Adipocyte (in vitro differentiated cells): ENCODE data around the gene GRIA1.

Source experiments
- DNase-seq: peaks from one replicate; pipeline ENCODE4 v3.0.0-alpha.2; 2015; ENCODE audit warnings: low read depth
- H3K27me3 ChIP-seq: replicated peaks from 2 replicates; pipeline ENCODE4 v1.7.0; 2013; ENCODE audit warnings: mild to moderate bottlenecking, low read length, moderate library complexity; ENCODE audit not compliant: control insufficient read depth, insufficient read depth
- H3K36me3 ChIP-seq: 2 replicates; pipeline ENCODE4 v1.7.0; 2013; ENCODE audit warnings: low read length, mild to moderate bottlenecking, moderate library complexity; ENCODE audit not compliant: control insufficient read depth, insufficient read depth, severe bottlenecking
- H3K4me1 ChIP-seq: 2 replicates; pipeline ENCODE4 v1.7.0; 2013; ENCODE audit warnings: mild to moderate bottlenecking, low read length, moderate library complexity; ENCODE audit not compliant: control insufficient read depth, insufficient read depth
- H3K4me3 ChIP-seq: 2 replicates; pipeline ENCODE4 v1.7.0; 2013; ENCODE audit warnings: mild to moderate bottlenecking, low read length, moderate library complexity
- H3K9ac ChIP-seq: 2 replicates; pipeline ENCODE4 v1.7.0; 2013; ENCODE audit warnings: mild to moderate bottlenecking, low read length, moderate library complexity
- H3K9me3 ChIP-seq: 2 replicates; pipeline ENCODE4 v1.7.0; 2013; ENCODE audit warnings: mild to moderate bottlenecking, low read length, moderate library complexity; ENCODE audit not compliant: control insufficient read depth

Gene GRIA1

DNA sequence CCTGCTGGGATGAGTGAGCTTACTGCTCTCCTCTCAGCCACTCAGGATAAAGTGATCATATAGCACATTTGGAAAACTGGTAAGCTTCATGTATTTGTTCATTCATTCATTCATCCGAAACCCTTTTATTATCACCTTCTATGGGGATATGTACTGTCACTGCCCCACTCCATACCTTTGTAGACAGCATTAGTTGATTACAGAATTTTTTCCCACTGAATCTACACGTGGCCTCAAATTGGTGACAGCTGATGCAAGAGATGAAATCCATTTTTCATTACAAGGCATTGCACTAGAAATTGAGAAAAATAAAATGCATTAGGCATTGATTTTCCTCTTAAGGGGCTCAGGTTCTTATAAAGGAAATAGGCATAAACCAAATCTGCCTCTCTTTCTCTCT is 9.7 kb downstream of the GRIA1 start:
- no peaks in the 10 kb centered on the region for H3K36me3 ChIP-seq
- H3K27me3 ChIP-seq = no peaks in the 10 kb centered on the region
- H3K9me3 ChIP-seq = no peaks in the 10 kb centered on the region
- no peak overlapping the region for H3K4me3 ChIP-seq
- H3K4me1 ChIP-seq = peaks cover 14% of the 10 kb centered on the region
- DNase-seq = no peak
- H3K9ac ChIP-seq = no peak overlapping the region

DNA sequence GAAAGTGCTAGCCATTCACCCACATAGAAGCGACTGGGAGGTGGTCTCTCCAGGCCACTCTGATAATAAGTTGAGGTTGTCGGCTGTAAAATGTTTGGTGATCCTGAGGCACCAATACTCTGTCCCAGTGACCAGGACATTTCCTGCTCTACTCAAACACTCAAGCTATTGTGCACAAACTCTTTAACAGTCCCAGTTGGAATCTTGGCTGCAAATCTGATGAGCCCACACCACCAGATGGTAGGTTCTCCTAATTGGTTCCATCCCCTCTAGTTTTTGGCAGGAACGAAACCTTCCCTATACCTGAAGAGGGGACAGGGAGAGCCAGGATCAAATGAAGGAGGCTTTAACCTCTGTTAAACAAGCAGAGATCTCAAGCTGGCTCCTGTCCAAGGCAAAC is 14.3 kb downstream of the GRIA1 start:
- Histone ChIP-seq H3K4me1 (no peaks in the 10 kb centered on the region), H3K4me3 (no peak overlapping the region), H3K9me3 (peaks cover 8% of the 10 kb centered on the region), H3K36me3 (no peaks in the 10 kb centered on the region), H3K27me3 (no peaks in the 10 kb centered on the region), H3K9ac (no peak overlapping the region)
- DNase-seq = no peak

DNA sequence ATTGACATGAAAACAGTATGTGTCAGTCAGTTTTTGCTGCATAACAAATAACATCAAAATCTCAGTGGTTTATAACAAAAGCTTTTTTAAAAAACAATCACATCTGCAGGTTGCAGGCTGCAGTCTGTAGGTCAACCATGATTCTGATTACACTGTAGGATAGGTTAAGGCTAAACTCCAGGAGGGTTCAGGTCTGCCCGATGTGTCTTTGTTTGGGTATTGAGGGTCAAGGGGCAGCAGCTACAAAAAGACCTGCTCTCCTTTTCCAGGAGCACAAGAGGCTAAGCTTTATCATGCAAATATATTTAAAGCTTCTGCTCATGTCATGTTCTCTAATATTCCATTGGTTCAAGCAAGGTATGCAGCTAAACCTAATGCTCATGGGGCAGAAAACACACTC is 18.2 kb downstream of the GRIA1 start:
- Histone ChIP-seq H3K9ac (no peak overlapping the region), H3K27me3 (no peaks in the 10 kb centered on the region), H3K9me3 (peaks cover 8% of the 10 kb centered on the region), H3K4me1 (peaks cover 4% of the 10 kb centered on the region), H3K4me3 (no peak overlapping the region), H3K36me3 (no peaks in the 10 kb centered on the region)
- no peak for DNase-seq

DNA sequence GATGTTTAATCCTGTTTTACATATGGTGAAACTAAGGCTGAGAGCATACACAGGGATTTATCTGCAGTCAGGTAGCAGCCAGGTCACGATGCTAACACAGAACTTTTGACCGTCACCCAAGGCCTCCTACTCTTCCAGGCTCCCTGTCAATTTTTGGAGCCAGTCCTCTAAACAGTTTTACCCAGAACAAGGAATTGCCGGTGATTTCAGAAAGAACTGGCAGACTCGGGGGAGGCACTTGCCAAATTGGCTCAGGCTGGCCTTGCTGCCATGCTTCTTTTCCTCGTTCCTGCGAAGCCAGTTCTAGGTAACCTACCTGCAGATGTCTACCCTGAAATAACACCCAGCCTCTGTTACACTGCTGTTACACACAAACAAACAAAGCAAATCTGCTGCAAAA is 21.2 kb downstream of the GRIA1 start:
- Histone ChIP-seq H3K4me1 (peaks cover 17% of the 10 kb centered on the region), H3K9ac (no peak overlapping the region), H3K4me3 (no peak overlapping the region), H3K27me3 (no peaks in the 10 kb centered on the region), H3K36me3 (no peaks in the 10 kb centered on the region), H3K9me3 (peaks cover 17% of the 10 kb centered on the region)
- no peak for DNase-seq

DNA sequence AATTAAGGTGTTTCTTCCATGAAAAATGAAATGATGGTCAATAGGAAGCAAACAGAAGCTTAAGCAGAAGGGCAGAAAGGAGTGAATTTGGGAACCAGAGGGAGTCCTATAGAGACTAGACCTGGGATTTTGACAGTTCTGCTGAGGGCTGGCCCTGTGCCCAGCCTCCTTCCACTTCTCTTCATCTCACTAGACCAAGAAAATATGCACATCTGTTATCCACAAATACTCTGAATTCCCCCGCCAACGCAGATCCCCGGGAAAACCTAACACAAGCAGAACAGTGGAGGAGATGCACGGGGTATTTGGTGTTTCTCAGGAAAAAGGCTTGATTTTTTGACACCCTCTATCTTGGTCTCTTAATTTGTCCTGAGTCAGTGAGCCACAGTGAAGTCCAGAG is 22.7 kb downstream of the GRIA1 start:
- no peak overlapping the region for H3K4me3 ChIP-seq
- DNase-seq = peak; percentile 70

DNA sequence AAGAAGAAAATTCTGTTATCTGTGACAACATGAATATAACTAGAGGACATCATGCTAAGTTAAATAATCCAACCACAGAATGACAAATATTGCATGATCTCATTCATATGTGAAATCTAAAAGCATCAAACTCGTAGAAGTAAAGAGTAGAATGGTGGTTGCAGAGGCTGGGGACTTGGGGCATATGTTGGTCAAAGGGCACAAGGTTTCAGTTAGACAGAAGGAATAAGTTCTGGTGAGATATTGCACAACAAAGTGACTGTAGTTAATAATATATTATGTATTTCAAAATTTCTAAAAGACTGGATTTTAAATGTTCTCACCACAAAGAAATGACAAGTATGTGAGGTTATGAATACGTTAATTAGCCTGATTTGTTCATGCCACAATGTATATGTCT is 24.8 kb downstream of the GRIA1 start:
- no peak overlapping the region for H3K9ac ChIP-seq
- H3K36me3 ChIP-seq = no peaks in the 10 kb centered on the region
- peak; percentile 81 for DNase-seq
- peaks cover 10% of the 10 kb centered on the region for H3K9me3 ChIP-seq
- H3K27me3 ChIP-seq = no peaks in the 10 kb centered on the region
- H3K4me3 ChIP-seq = no peak overlapping the region
- peaks cover 18% of the 10 kb centered on the region for H3K4me1 ChIP-seq

More for the DNA sequence above, 22.7 kb downstream of the GRIA1 start:
- peaks cover 17% of the 10 kb centered on the region for H3K4me1 ChIP-seq
- H3K9me3 ChIP-seq = peaks cover 17% of the 10 kb centered on the region
- H3K36me3 ChIP-seq = no peaks in the 10 kb centered on the region
- no peak overlapping the region for H3K9ac ChIP-seq
- no peaks in the 10 kb centered on the region for H3K27me3 ChIP-seq

DNA sequence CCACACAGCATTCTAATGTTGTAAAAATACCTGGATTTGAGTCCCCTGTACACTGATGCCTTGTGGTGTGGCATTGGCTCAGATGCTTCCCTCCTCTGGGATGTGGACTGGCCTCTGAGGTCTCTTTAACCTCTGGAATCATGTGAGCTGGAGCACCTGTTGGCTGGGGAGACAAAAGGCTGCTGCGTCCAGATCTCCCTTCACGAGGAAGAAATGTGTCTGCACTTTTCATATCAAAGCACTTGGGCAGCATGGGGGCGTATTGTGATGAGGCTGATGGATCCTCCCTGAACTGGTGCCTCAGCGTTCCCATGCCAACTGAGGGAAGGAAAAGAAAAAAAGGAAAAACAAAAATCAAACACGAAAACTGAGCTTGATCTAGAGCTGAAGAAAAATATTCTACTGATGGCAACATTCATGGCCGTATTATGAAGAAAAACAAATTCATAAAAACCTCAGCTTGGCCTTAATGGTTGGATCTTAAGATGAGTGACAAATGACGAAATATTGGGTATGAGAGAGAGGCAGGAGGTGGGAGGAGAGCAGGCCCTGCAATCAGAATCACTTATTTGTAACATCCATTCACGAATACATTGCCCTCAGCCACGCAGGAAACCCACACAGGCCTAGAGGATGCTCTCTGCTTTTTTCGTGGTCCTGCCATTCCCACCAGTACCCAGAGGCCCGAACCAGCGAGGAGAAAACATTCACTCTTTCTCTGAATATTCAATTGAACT is 26.2 kb downstream of the GRIA1 start:
- no peak overlapping the region for H3K4me3 ChIP-seq
- H3K36me3 ChIP-seq = no peaks in the 10 kb centered on the region
- H3K9me3 ChIP-seq = peaks cover 10% of the 10 kb centered on the region
- peaks cover 31% of the 10 kb centered on the region for H3K4me1 ChIP-seq
- DNase-seq = no peak
- no peak overlapping the region for H3K9ac ChIP-seq
- H3K27me3 ChIP-seq = no peaks in the 10 kb centered on the region

DNA sequence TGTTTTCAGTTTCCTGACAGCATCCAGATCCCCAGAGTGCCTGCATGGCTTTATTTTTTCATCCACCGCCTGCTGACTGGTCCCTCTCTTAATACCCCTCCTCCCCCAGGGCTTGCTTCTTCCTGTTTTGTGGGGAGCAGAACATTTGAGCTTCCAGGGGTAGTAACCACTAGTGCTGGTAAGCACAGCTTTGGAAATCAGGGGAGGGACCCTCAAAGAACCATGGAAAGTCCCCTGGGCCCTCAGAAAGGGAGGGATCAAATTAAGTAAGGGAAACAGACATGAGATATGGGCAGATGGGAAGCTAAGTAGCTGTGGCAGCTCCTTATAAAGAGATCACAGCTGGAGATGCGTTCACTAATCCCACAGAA is 26.8 kb downstream of the GRIA1 start:
- Histone ChIP-seq H3K4me1 (peaks cover 32% of the 10 kb centered on the region), H3K9ac (no peak overlapping the region), H3K4me3 (no peak overlapping the region), H3K36me3 (no peaks in the 10 kb centered on the region), H3K9me3 (peaks cover 10% of the 10 kb centered on the region), H3K27me3 (no peaks in the 10 kb centered on the region)
- DNase-seq = no peak

DNA sequence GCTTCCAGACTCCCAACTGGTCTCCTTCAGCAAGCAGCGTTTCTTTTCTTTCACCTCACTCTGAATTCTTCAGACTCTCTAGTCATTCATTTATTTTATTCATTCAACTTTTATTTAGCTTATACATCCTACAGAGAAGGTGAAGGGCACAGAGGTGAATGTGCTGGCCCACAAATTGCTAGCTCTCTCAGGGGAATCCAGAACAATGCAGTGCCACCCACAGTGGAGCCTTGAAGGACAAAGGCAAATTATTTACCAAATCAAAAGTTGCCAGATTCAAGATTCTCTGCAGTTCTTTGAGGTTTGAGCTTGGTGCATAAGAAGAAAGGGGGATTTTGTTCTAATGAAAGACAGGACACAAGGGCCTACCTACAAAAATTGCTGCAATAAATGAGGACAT is 29.7 kb downstream of the GRIA1 start:
- H3K9me3 ChIP-seq = no peaks in the 10 kb centered on the region
- H3K4me1 ChIP-seq = peaks cover 50% of the 10 kb centered on the region
- no peak overlapping the region for H3K4me3 ChIP-seq
- H3K9ac ChIP-seq = no peak overlapping the region
- H3K36me3 ChIP-seq = no peaks in the 10 kb centered on the region
- no peak for DNase-seq
- no peaks in the 10 kb centered on the region for H3K27me3 ChIP-seq

DNA sequence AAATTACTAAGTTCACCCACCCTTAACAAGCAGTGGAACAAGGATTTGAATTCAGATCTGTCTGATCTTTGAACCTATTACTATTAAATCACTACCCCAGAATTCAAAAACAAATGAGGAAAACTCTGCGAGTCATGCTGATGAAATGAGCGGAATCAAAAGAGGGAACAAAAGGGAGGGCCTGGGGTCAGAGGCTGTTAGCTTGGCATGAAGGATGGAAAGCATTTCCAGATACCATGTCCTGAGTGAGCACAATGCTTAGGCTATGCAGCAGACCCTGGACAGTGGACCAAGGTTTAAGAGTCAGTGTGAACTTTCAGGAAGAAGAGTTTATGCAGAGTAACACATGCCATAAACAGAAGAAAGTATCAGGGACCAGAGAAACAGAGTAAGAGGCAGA is 30.5 kb downstream of the GRIA1 start:
- Histone ChIP-seq H3K4me3 (no peak overlapping the region), H3K4me1 (peaks cover 43% of the 10 kb centered on the region), H3K27me3 (no peaks in the 10 kb centered on the region), H3K9me3 (no peaks in the 10 kb centered on the region), H3K9ac (peak overlapping the region; percentile 50), H3K36me3 (no peaks in the 10 kb centered on the region)
- DNase-seq = peak; percentile 58

DNA sequence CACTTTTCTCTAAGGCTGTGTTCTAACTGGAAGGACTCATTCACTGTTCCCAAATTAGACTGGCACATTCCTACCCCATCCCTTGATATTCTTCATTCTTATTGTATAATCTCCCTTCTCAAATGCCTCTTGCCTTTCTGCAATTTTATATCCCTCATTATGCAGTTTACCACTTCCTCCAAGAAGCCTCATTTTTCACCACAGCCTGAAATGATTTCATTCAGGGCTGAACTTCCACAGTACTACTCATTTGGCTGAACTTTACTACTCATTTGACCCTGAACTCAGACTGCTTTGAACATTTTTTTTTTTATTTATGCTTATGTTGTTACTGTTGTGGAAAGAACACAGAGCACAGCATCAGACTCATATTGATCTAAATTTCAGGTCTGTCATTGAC is 32.7 kb downstream of the GRIA1 start:
- peak overlapping the region; percentile 22 for H3K9ac ChIP-seq
- H3K36me3 ChIP-seq = no peaks in the 10 kb centered on the region
- H3K9me3 ChIP-seq = no peaks in the 10 kb centered on the region
- peak; percentile 39 for DNase-seq
- H3K4me3 ChIP-seq = peak overlapping the region; percentile 34
- peaks cover 43% of the 10 kb centered on the region for H3K4me1 ChIP-seq
- H3K27me3 ChIP-seq = no peaks in the 10 kb centered on the region

DNA sequence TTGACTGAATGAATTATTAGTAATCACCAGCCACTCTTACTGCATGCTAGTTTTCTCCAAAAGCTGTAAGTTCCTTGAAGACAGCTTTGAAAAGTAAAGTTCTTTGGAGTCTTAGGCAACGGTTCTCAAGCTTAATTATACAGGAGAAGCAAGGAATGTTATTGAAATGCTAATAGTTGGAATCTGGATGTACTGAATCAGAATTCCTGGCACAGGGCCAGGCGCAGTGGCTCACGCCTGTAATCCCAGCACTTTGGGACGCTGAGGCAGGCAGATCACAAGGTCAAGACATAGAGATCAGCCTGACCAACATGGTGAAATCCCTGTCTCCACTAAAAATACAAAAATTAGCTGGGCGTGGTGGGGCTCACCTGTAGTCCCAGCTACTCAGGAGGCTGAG is 33.4 kb downstream of the GRIA1 start:
- H3K4me1 ChIP-seq = peaks cover 43% of the 10 kb centered on the region
- H3K36me3 ChIP-seq = no peaks in the 10 kb centered on the region
- peak overlapping the region; percentile 22 for H3K9ac ChIP-seq
- peak; percentile 67 for DNase-seq
- no peaks in the 10 kb centered on the region for H3K27me3 ChIP-seq
- H3K9me3 ChIP-seq = no peaks in the 10 kb centered on the region
- peak overlapping the region; percentile 34 for H3K4me3 ChIP-seq
